Stomach (tissue), 9 donors: ENCODE results near the gene KRTAP1-3. TPM values are rescaled to one million over a fixed set of nuclear protein-coding genes. Genes with fewer than 3 reads are reported as not detected.
"Not testable (repeated sequence)": the region's sequence is repeated elsewhere in the genome, so short reads cannot be mapped to it uniquely, and the experiment has no call there.

Source experiments
- DNase-seq, 2 donors: peaks; one replicate each; pipeline versions ENCODE4 v3.0.0 to v3.0.0-alpha.2; 2013 to 2019
- H3K27ac ChIP-seq, 5 donors: fragments of 200-600 bp in 4 of 5; sonication (generic) in 4 of 5; one replicate each; pipeline ENCODE4 v1.5.1; 2013 to 2019; ENCODE audit warnings: mild to moderate bottlenecking in 1 of 5, moderate library complexity in 1 of 5
- H3K27me3 ChIP-seq, 3 donors: fragments of 200-600 bp; sonication (generic); one replicate each; pipeline ENCODE4 v1.5.1; 2017 to 2019; ENCODE audit warnings: mixed run types in 1 of 3
- H3K36me3 ChIP-seq, 4 donors: fragments of 200-600 bp; sonication (generic); 1 replicate in 3 of 4; 2 replicates in 1 of 4; pipeline ENCODE4 v1.5.1; 2016 to 2019
- H3K4me1 ChIP-seq, 4 donors: fragments of 200-600 bp; sonication (generic); one replicate each; pipeline ENCODE4 v1.5.1; 2016 to 2019
- H3K4me3 ChIP-seq, 4 donors: fragments of 200-600 bp; sonication (generic) in 3 of 4; one replicate each; pipeline ENCODE4 v1.5.1; 2016 to 2019; ENCODE audit warnings: mild to moderate bottlenecking in 1 of 4
- H3K9me3 ChIP-seq, 4 donors: fragments of 200-600 bp; sonication (generic); one replicate each; pipeline ENCODE4 v1.5.1; 2016 to 2019
- CTCF ChIP-seq, 7 experiments: fragments of 450-650 bp in 4 of 7; fragments of 200-600 bp in 3 of 7; sonication (generic) in 3 of 7; IDR thresholded peaks; one replicate each; pipeline ENCODE4 v1.5.1; 2016 to 2019; ENCODE audit warnings: antibody characterized with exemption in 7 of 7, control low read depth in 2 of 7, mild to moderate bottlenecking in 1 of 7
- EP300 ChIP-seq: sonication (generic); formaldehyde crosslinking; IDR thresholded peaks from one replicate; pipeline ENCODE4 v1.6.1; 2017; ENCODE audit warnings: antibody characterized with exemption
- POLR2A ChIP-seq, 4 donors: fragments of 450-650 bp; IDR thresholded peaks; one replicate each; pipeline ENCODE4 v1.6.1; 2016; ENCODE audit warnings: antibody characterized with exemption in 4 of 4, control low read depth in 2 of 4, mild to moderate bottlenecking in 1 of 4, moderate library complexity in 1 of 4
- POLR2AphosphoS5 ChIP-seq, 3 donors: sonication (generic); formaldehyde crosslinking; IDR thresholded peaks; one replicate each; pipeline ENCODE4 v1.6.1; 2016; ENCODE audit warnings: antibody characterized with exemption in 3 of 3
- WGBS, 5 donors: extraction: QIAGEN DNeasy Blood & Tissue Kit in 3 of 5; methylation state at CpG; one replicate each; pipeline versions ENCODE4 v1.1.5 to v1.1.7; 2013 to 2018; 5-methylcytosine and 5-hydroxymethylcytosine counted together
- intact Hi-C: fragments of 100-400 bp; cut with DNase I; formaldehyde crosslinking; loops from one replicate; pipeline ENCODE4 v1.15.1; 2023; ENCODE audit warnings: low total_unique reads
- polyA plus RNA-seq, 3 donors: library from polyadenylated mRNA; stranded (reverse); fragments of 200-250 nt; gene quantifications; one replicate each; pipeline ENCODE4 v1.2.3, GENCODE V29; 2013
- total RNA-seq, 5 donors: library from RNA; depleted of rRNA; stranded (reverse); fragments of >200 nt; gene quantifications; one replicate each; pipeline versions ENCODE4 v1.1.0 to v1.2.3, GENCODE V29; 2014 to 2016
- donor health status: healthy with polysubstance abuse.
- donor health status: Bipolar disorder and iron deficiency.
- donor health status: healthy.

Gene KRTAP1-3
- total and polyA plus RNA-seq, 8 donors, result not detected

GRCh38 chr17:41064301-41064700 lies 29.6 kb upstream of the KRTAP1-3 start:
- DNase-seq, result no peak
- no peaks in the 10 kb centered on the region for H3K9me3 ChIP-seq
- TF ChIP-seq EP300 (no peak), CTCF (IDR thresholded peaks at IDR 0.05) (no peak), POLR2A (IDR thresholded peaks at IDR 0.05) (no peak), POLR2AphosphoS5 (IDR thresholded peaks at IDR 0.05) (no peak)
- no peak overlapping the region for H3K27ac ChIP-seq
- peaks cover 0 to 12% (median 0%) of the 10 kb centered on the region in 3 donors for H3K27me3 ChIP-seq
- H3K4me3 ChIP-seq, result no peak overlapping the region
- 78 to 84% (median 82%) methylated on average over 1 of the region's 1 CpG for WGBS, 5 donors
- no peaks in the 10 kb centered on the region for H3K36me3 ChIP-seq
- no peaks in the 10 kb centered on the region for H3K4me1 ChIP-seq
- intact Hi-C loops, result no loop called here

GRCh38 chr17:41063449-41063848 lies 28.8 kb upstream of the KRTAP1-3 start:
- intact Hi-C loops, result no loop called here
- no peak for DNase-seq
- no peak overlapping the region for H3K27ac ChIP-seq
- peaks cover 0 to 17% (median 0%) of the 10 kb centered on the region in 3 donors for H3K27me3 ChIP-seq
- H3K4me3 ChIP-seq, result no peak overlapping the region
- H3K9me3 ChIP-seq, result no peaks in the 10 kb centered on the region
- 50 to 62% (median 55%) methylated on average over 4 of the region's 4 CpGs for WGBS, 5 donors
- H3K36me3 ChIP-seq, result no peaks in the 10 kb centered on the region
- no peaks in the 10 kb centered on the region for H3K4me1 ChIP-seq
- TF ChIP-seq POLR2AphosphoS5 (IDR thresholded peaks at IDR 0.05) (no peak), CTCF (IDR thresholded peaks at IDR 0.05) (no peak), EP300 (no peak), POLR2A (IDR thresholded peaks at IDR 0.05) (no peak)

- H3K27ac ChIP-seq, result no peak overlapping the region
- H3K36me3 ChIP-seq, result no peaks in the 10 kb centered on the region
- H3K27me3 ChIP-seq, result peaks cover 0 to 31% (median 6%) of the 10 kb centered on the region in 3 donors
- TF ChIP-seq POLR2A (IDR thresholded peaks at IDR 0.05), result no peak
- TF ChIP-seq EP300, result no peak
- no peak for TF ChIP-seq POLR2AphosphoS5 (IDR thresholded peaks at IDR 0.05)
- TF ChIP-seq CTCF (IDR thresholded peaks at IDR 0.05), result no peak
- WGBS, 5 donors, result 49 to 76% (median 66%) methylated on average over 1 of the region's 1 CpG
- H3K9me3 ChIP-seq, result peaks cover 0 to 8% (median 2%) of the 10 kb centered on the region in 4 donors
- no peak for DNase-seq
- intact Hi-C loops, result no loop called here
- no peak overlapping the region for H3K4me3 ChIP-seq
- H3K4me1 ChIP-seq, result no peaks in the 10 kb centered on the region
Measured at GRCh38 chr17:41061964-41062363, 27.3 kb upstream of the KRTAP1-3 start.

- Histone ChIP-seq H3K4me3 (no peak within 1 kb of the TSS), H3K36me3 (no peaks in the 10 kb centered on the region), H3K27me3 (peaks cover 0 to 31% (median 6%) of the 10 kb centered on the region in 3 donors), H3K9me3 (peaks cover 0 to 8% (median 2%) of the 10 kb centered on the region in 4 donors), H3K27ac (no peak within 1 kb of the TSS), H3K4me1 (no peaks in the 10 kb centered on the region)
- intact Hi-C loops, result no loop called here
- 64 to 77% (median 67%) methylated on average over 6 of the region's 6 CpGs for WGBS, 5 donors
- TF ChIP-seq EP300, result no peak
- no peak for TF ChIP-seq POLR2AphosphoS5 (IDR thresholded peaks at IDR 0.05)
- no peak for TF ChIP-seq POLR2A (IDR thresholded peaks at IDR 0.05)
- DNase-seq, result no peak
Measured at GRCh38 chr17:41060052-41060604, 25.5 kb upstream of the KRTAP1-3 start, which contains the start of gene KRTAP2-3. Gene KRTAP2-3, minus strand, starts transcription at chr17:41060114. Its CDS starts 64 bp downstream, at chr17:41060050.

- H3K27ac ChIP-seq, H3K4me1 ChIP-seq, H3K36me3 ChIP-seq, DNase-seq, H3K4me3 ChIP-seq, intact Hi-C loops, H3K9me3 ChIP-seq: not testable (repeated sequence)
- WGBS, 5 donors, result 29 to 32% (median 30%) methylated on average over 8 to 11 of the region's 31 CpGs
- peaks cover 0 to 31% (median 6%) of the 10 kb centered on the region in 3 donors for H3K27me3 ChIP-seq
Measured at GRCh38 chr17:41059276-41060051, 24.8 kb upstream of the KRTAP1-3 start.
